ENCODE results near the gene SUPT4H1.

The SUPT4H1 gene

GRCh38 chr17:58370716-58371115 lies 18.7 kb upstream of the SUPT4H1 start:
- TF ChIP-seq CTCF (IDR thresholded peaks at IDR 0.05; ENCODE audit: borderline replicate concordance, control extremely low read depth, extremely low read depth, insufficient read depth, missing control alignments) = no peak
- in situ Hi-C loops (cut with MboI; ENCODE audit: low sequenced_read_pairs, unreplicated experiment) = no loop called here
- no peak for DNase-seq (ENCODE audit: low spot score)

GRCh38 chr17:58370309-58370708 lies 18.3 kb upstream of the SUPT4H1 start:
- no peak for TF ChIP-seq CTCF (IDR thresholded peaks at IDR 0.05; ENCODE audit: borderline replicate concordance, control extremely low read depth, extremely low read depth, insufficient read depth, missing control alignments)
- in situ Hi-C loops (cut with MboI; ENCODE audit: low sequenced_read_pairs, unreplicated experiment) = no loop called here
- DNase-seq (ENCODE audit: low spot score) = no peak

GRCh38 chr17:58369214-58370031 lies 17.4 kb upstream of the SUPT4H1 start:
- DNase-seq (ENCODE audit: low spot score) = no peak
- in situ Hi-C loops (cut with MboI; ENCODE audit: low sequenced_read_pairs, unreplicated experiment) = no loop called here
- no peak for TF ChIP-seq CTCF (IDR thresholded peaks at IDR 0.05; ENCODE audit: borderline replicate concordance, control extremely low read depth, extremely low read depth, insufficient read depth, missing control alignments)

GRCh38 chr17:58368860-58369213 lies 16.8 kb upstream of the SUPT4H1 start:
- TF ChIP-seq CTCF (IDR thresholded peaks at IDR 0.05; ENCODE audit: borderline replicate concordance, control extremely low read depth, extremely low read depth, insufficient read depth, missing control alignments) = no peak
- DNase-seq (ENCODE audit: low spot score) = no peak
- in situ Hi-C loops (cut with MboI; ENCODE audit: low sequenced_read_pairs, unreplicated experiment) = no loop called here

GRCh38 chr17:58367461-58367860 lies 15.5 kb upstream of the SUPT4H1 start:
- TF ChIP-seq CTCF (IDR thresholded peaks at IDR 0.05; ENCODE audit: borderline replicate concordance, control extremely low read depth, extremely low read depth, insufficient read depth, missing control alignments) = no peak
- in situ Hi-C loops (cut with MboI; ENCODE audit: low sequenced_read_pairs, unreplicated experiment) = no loop called here
- DNase-seq (ENCODE audit: low spot score) = no peak

GRCh38 chr17:58365980-58366595 lies 14.1 kb upstream of the SUPT4H1 start:
- in situ Hi-C loops (cut with MboI; ENCODE audit: low sequenced_read_pairs, unreplicated experiment) = no loop called here
- TF ChIP-seq CTCF (IDR thresholded peaks at IDR 0.05; ENCODE audit: borderline replicate concordance, control extremely low read depth, extremely low read depth, insufficient read depth, missing control alignments) = no peak
- DNase-seq (ENCODE audit: low spot score) = no peak
